H1 (cell line): ENCODE measurements around the gene PRKCZ. TPM values are rescaled to one million over a fixed set of nuclear protein-coding genes. Genes with fewer than 3 reads are reported as not detected.

Experiments
- CHD7 ChIP-seq: fragments of 300-600 bp; sonication (generic); IDR thresholded peaks from 2 replicates; pipeline ENCODE4 v1.7.1; 2012; ENCODE audit warnings: low read length, moderate library complexity, mild to moderate bottlenecking, inconsistent platforms; ENCODE audit not compliant: insufficient replicate concordance
- FOSL1 ChIP-seq: IDR thresholded peaks from 2 replicates; pipeline ENCODE4 v1.6.1; 2011; ENCODE audit warnings: mild to moderate bottlenecking, low read depth, low read length, moderate library complexity; ENCODE audit not compliant: insufficient read depth
- HDAC6 ChIP-seq: IDR thresholded peaks from one replicate; pipeline ENCODE4 v1.7.1; 2012; ENCODE audit warnings: low read depth, mild to moderate bottlenecking, inconsistent platforms, low read length, moderate library complexity
- polyA plus RNA-seq, 7 experiments: library from polyadenylated mRNA; depleted of rRNA in 3 of 7; stranded (reverse) in 5 of 7; unstranded in 2 of 7; fragments of >200 nt in 5 of 7; fragments of 200-250 nt in 2 of 7; gene quantifications; 1 replicate in 5 of 7; 2 replicates in 1 of 7; 4 replicates in 1 of 7; pipeline versions ENCODE4 v1.2.1 to v1.2.3, GENCODE V29; 2011 to 2013; ENCODE audit warnings: missing spikeins in 2 of 7, mixed read lengths in 2 of 7
- total RNA-seq: library from RNA; stranded (reverse); fragmentation: NEBNext Ultra II Directional; extraction: Animal tissue kit (Norgen Biotek cat#: 25700); gene quantifications from 2 replicates; pipeline ENCODE4 v1.2.1, GENCODE V29; 2021

Gene PRKCZ
- total and polyA plus RNA-seq, 2 of the 8 experiments (the other 6 are each of a cell fraction or from before 2014, with no cell fraction given) = 37.4 to 45.1 TPM

DNA sequence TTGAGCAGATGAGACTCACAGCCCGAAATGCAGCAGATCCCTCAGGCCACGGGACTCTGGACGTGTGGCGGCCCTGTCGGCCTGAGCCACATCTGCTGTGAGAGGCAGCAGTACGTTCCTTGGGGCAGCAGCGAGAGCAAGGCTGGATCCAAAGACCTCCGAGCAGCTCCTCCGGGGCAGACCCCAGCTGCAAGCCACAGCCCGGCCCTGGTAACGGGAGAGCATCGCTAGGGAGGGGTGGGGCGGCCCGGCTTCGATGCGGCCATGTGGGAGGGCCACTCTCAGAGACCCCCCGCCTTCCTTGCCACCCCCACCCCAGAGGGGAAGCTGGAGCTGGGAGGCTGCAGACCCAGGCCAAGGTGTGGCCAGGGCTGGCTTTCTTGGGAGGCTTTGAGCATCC is 17.8 kb downstream of the PRKCZ start (continued):
- TF ChIP-seq CHD7 = no peak
- no peak for TF ChIP-seq FOSL1
- TF ChIP-seq HDAC6 = no peak
